Adrenal gland (tissue), 12 donors: ENCODE data around the gene C1GALT1C1. TPM values are rescaled to one million over a fixed set of nuclear protein-coding genes. Genes with fewer than 3 reads are reported as not detected.
A peak's percentile ranks its signal among the peaks of the same experiment; 100 is the strongest.

ENCODE experiments used
- DNase-seq, 7 donors: peaks; one replicate each; pipeline ENCODE4 v3.0.0-alpha.2; 2019 to 2020
- H3K27ac ChIP-seq, 5 donors: fragments of 200-600 bp; sonication (generic) in 4 of 5; 1 replicate in 3 of 5; 2 replicates in 2 of 5; pipeline versions ENCODE4 v1.5.1 to v1.8.0; 2016 to 2020; ENCODE audit warnings: mild to moderate bottlenecking in 1 of 5
- H3K27me3 ChIP-seq: fragments of 200-600 bp; 2 replicates; pipeline ENCODE4 v1.8.0; 2021
- H3K36me3 ChIP-seq, 2 donors: fragments of 200-600 bp; replicated peaks in 1 of 2; 1 replicate in 1 of 2; 2 replicates in 1 of 2; pipeline versions ENCODE4 v1.5.1 to v1.8.0; 2018 to 2022
- H3K4me1 ChIP-seq, 2 donors: fragments of 200-600 bp; replicated peaks in 1 of 2; 1 replicate in 1 of 2; 2 replicates in 1 of 2; pipeline versions ENCODE4 v1.5.1 to v1.8.0; 2018 to 2021
- H3K4me3 ChIP-seq, 4 donors: fragments of 200-600 bp; sonication (generic) in 3 of 4; one replicate each; pipeline ENCODE4 v1.5.1; 2016 to 2018
- H3K9me3 ChIP-seq, 3 donors: fragments of 200-600 bp; sonication (generic) in 1 of 3; replicated peaks in 1 of 3; 1 replicate in 2 of 3; 2 replicates in 1 of 3; pipeline versions ENCODE4 v1.5.1 to v1.8.0; 2016 to 2021
- POLR2A ChIP-seq, 2 donors: fragments of 450-650 bp; IDR thresholded peaks; one replicate each; pipeline ENCODE4 v1.6.1; 2017; ENCODE audit warnings: antibody characterized with exemption in 2 of 2, mild to moderate bottlenecking in 2 of 2, moderate library complexity in 1 of 2
- WGBS, 4 donors: extraction: QIAGEN DNeasy Blood & Tissue Kit in 2 of 4; methylation state at CpG; one replicate each; pipeline versions ENCODE4 v1.1.5 to v1.1.7; 2013 to 2017; 5-methylcytosine and 5-hydroxymethylcytosine counted together
- intact Hi-C, 2 donors: fragments of 100-400 bp; cut with DNase I; formaldehyde crosslinking; loops; one replicate each; pipeline versions ENCODE4 v1.14.1 to v1.15.0; 2022 to 2023
- polyA plus RNA-seq, 3 donors: library from polyadenylated mRNA; stranded (reverse); fragments of 200-250 nt in 2 of 3; fragments of 350-450 nt in 1 of 3; fragmentation: Illumina TruSeq in 1 of 3; extraction: RNeasy Lipid Tissue Mini Kit (QIAGEN cat#74804) in 1 of 3; gene quantifications; one replicate each; pipeline ENCODE4 v1.2.3, GENCODE V29; 2013 to 2014
- total RNA-seq, 9 donors: library from RNA; depleted of rRNA in 4 of 9; stranded (reverse); fragments of >200 nt in 4 of 9; fragments of 120-200 nt in 1 of 9; fragmentation: NEBNext Ultra II Directional in 1 of 9; extraction: Animal tissue kit (Norgen Biotek cat#: 25700) in 1 of 9; gene quantifications; one replicate each; pipeline versions ENCODE4 v1.1.0 to v1.2.4, GENCODE V29; 2013 to 2023
- TF ChIP-seq, protein P1 (sequence below), 6 experiments: fragments of 450-650 bp in 4 of 6; fragments of 200-600 bp in 2 of 6; sonication (generic) in 1 of 6; IDR thresholded peaks; 1 replicate in 5 of 6; 2 replicates in 1 of 6; pipeline versions ENCODE4 v1.5.1 to v1.8.0; 2016 to 2021; ENCODE audit warnings: antibody characterized with exemption in 6 of 6, mild to moderate bottlenecking in 2 of 6, moderate library complexity in 1 of 6
- donor health status: healthy with polysubstance abuse.
- donor health status: Bipolar disorder and iron deficiency.
- donor health status: DM: yes; HTN: yes; CAD: no.
- donor health status: DM: no; HTN: no; CAD: no.
- donor health status: DM: no; HTN: no; CAD: no.
- donor health status: DM: yes; HTN: yes; CAD: no.

Gene C1GALT1C1
- total and polyA plus RNA-seq, 12 donors: 7.8 to 57.7 (median 34.1) TPM

GRCh38 chrX:120642871-120643270 is 13.0 kb upstream of the C1GALT1C1 start:
- Histone ChIP-seq H3K36me3 (no peaks in the 10 kb centered on the region), H3K4me3 (no peak overlapping the region), H3K27me3 (no peaks in the 10 kb centered on the region), H3K9me3 (no peaks in the 10 kb centered on the region), H3K4me1 (no peaks in the 10 kb centered on the region), H3K27ac (no peak overlapping the region)
- WGBS, 4 donors: 59 to 76% (median 69%) methylated on average over 2 of the region's 2 CpGs
- no peak for DNase-seq
- TF ChIP-seq, protein P1, sequence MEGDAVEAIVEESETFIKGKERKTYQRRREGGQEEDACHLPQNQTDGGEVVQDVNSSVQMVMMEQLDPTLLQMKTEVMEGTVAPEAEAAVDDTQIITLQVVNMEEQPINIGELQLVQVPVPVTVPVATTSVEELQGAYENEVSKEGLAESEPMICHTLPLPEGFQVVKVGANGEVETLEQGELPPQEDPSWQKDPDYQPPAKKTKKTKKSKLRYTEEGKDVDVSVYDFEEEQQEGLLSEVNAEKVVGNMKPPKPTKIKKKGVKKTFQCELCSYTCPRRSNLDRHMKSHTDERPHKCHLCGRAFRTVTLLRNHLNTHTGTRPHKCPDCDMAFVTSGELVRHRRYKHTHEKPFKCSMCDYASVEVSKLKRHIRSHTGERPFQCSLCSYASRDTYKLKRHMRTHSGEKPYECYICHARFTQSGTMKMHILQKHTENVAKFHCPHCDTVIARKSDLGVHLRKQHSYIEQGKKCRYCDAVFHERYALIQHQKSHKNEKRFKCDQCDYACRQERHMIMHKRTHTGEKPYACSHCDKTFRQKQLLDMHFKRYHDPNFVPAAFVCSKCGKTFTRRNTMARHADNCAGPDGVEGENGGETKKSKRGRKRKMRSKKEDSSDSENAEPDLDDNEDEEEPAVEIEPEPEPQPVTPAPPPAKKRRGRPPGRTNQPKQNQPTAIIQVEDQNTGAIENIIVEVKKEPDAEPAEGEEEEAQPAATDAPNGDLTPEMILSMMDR (IDR thresholded peaks at IDR 0.05): no peak
- no peak for TF ChIP-seq POLR2A (IDR thresholded peaks at IDR 0.05)
- intact Hi-C loops: no loop called here

DNA sequence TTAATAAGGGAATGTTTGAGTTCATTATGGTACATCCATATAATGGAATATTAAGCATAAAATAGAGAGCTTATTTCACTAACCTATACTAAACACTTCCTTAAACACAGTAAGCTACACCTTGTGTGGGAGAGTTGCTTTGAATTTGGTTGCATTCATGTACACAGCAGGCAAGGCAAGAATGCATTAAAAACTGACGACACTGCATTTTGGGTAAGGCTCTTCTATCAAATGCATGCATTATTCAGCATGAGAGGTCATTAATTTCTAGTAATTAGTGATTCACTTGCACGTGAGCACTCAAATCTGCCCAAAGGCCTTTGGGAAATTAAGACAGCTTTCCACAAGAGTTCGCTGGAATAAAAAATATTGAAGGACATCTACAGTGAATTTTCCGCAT is 8.8 kb upstream of the C1GALT1C1 start:
- TF ChIP-seq, protein P1 (IDR thresholded peaks at IDR 0.05): no peak
- no peak for TF ChIP-seq POLR2A (IDR thresholded peaks at IDR 0.05)
- H3K27ac ChIP-seq: no peak overlapping the region
- H3K27me3 ChIP-seq: no peaks in the 10 kb centered on the region
- WGBS, 4 donors: 77 to 88% (median 77%) methylated on average over 4 of the region's 4 CpGs
- no peaks in the 10 kb centered on the region for H3K36me3 ChIP-seq
- DNase-seq: no peak
- no peak overlapping the region for H3K4me3 ChIP-seq
- H3K9me3 ChIP-seq: no peaks in the 10 kb centered on the region
- no peaks in the 10 kb centered on the region for H3K4me1 ChIP-seq
- intact Hi-C loops: no loop called here

DNA sequence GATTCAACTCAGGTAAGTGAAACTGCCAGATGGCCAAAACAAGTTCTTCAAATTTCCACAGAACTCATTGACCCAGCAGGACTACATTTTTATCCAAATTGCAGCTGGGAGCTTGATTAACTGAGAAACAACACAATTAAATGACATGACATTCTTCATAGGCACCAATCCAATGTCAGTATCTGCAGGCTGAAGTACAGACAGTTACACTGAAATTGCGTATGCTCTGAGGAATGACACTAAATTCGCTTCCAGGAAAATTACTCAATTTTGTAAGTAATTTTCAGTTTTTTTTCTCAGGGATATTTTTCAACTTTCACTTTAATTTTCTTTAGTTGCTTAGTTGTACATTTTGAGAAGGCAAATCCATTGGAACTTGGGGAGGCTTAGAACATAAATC is 4.5 kb downstream of the C1GALT1C1 start:
- Histone ChIP-seq H3K4me3 (no peak overlapping the region), H3K27ac (peak overlapping the region in 2 of 5 donors; percentile 64 to 73), H3K9me3 (no peaks in the 10 kb centered on the region), H3K36me3 (no peaks in the 10 kb centered on the region), H3K4me1 (peaks cover 0 to 9% of the 10 kb centered on the region in 2 donors), H3K27me3 (no peaks in the 10 kb centered on the region)
- 25 to 68% (median 43%) methylated on average over 2 of the region's 2 CpGs for WGBS, 4 donors
- no peak for TF ChIP-seq POLR2A (IDR thresholded peaks at IDR 0.05)
- TF ChIP-seq, protein P1 (IDR thresholded peaks at IDR 0.05): no peak
- no peak for DNase-seq
- intact Hi-C loops: no loop called here

DNA sequence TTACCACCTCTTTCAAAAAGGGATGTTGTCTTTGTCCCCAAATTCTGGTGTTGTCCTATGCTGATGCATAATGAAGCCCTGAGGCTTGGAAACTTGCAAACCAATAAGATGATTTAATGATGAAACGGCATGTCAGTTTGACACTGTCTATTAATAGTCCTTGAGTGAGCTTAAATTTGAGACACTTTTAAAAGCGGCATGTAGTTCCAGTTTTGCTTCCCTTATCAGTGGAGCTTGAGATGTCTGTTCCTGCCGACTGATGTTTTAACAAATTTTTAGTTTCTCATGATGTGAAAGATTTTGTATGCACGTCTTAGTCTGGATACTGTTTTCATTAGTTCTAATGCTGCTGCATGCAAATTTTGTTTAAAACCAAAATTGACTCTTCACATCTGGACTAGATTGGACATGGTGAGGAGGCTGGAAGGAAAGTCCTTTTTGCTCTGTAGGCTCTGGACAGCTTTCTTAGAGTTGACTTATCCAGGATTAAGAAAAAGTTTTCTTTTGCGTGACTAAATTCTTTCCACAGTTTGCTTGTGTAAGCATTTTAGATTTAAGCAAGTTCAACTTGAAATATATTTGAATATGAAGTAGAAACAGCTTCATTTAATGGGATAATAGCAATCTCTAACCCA is 11.7 kb downstream of the C1GALT1C1 start:
- whole genome bisulfite sequencing, 4 donors: 75 to 85% (median 78%) methylated on average over 5 of the region's 5 CpGs
- H3K27me3 ChIP-seq: no peaks in the 10 kb centered on the region
- no peaks in the 10 kb centered on the region for H3K36me3 ChIP-seq
- H3K9me3 ChIP-seq: no peaks in the 10 kb centered on the region
- no peak overlapping the region for H3K4me3 ChIP-seq
- intact Hi-C loops: no loop called here
- no peak for TF ChIP-seq POLR2A (IDR thresholded peaks at IDR 0.05)
- TF ChIP-seq, protein P1 (IDR thresholded peaks at IDR 0.05): no peak
- DNase-seq: no peak
- no peak overlapping the region for H3K27ac ChIP-seq
- no peaks in the 10 kb centered on the region for H3K4me1 ChIP-seq
